NCI-H2196 treated with DMSO at 0.1 percent for 48 hours (cell line): ENCODE measurements around the gene DCAF6.

Source experiments
- DNase-seq: peaks from one replicate; lab custom pipeline; 2025; ENCODE audit not compliant: unreplicated experiment; lab: John Stamatoyannopoulos, UW

The DCAF6 gene

DNA sequence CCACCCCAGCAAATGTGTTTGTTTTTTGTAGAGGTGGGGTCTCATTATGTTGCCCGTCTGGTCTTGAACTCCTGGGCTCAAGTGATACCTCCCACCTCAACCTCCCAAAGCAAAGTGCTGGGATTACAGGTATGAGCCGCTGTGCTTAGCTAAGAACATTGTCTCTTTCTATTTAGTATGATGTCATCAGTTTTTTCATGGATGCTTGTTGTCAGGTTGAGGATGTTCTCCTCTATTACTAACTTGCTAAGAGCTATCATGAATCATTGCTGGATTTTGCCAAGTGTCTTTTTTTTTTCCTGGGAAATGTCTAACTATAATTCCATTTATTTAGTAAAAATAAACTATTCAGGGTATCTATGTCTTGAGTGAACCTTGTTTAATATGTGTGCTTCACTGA lies 19.4 kb downstream of the DCAF6 start:
- no peak for DNase-seq

DNA sequence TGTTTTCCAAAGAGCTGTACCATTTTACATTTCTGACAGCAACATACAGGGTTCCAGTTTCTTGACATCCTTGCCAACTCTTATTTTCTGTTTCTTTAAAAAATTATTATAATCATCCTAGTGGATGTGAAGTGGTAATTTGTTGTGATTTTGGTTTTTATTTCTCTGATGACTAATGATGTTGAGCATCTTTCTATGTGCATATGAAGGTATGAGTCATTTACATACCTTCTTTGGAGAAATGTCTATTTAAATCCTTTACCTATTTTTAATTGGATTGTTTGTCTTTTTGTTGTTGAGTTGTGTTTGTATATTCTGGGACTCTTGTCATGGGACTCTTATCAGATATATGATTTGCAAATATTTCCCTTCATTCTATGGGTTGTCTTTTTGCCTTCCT lies 21.2 kb downstream of the DCAF6 start:
- no peak for DNase-seq

DNA sequence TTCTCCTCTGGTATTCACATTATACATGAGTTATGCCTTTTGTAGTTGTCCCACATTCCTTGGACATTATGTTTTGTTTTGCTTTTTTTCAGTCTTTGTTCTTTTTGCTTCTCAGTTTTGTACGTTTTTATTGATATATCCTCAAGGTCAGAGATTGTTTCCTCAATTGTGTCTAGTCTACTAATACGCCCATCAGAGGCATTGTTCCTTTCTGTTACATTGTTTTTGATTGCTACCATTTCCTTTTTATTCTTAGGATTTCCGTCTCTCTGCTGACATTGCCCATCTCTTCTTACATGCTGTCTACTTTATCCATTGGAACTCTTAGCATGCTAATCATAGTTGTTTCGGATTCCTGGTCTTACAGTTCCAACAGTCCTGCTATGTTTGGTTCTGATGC lies 28.2 kb downstream of the DCAF6 start:
- no peak for DNase-seq

- DNase-seq: no peak
Observed at GRCh38 chr1:167966050-167966449, 29.6 kb downstream of the DCAF6 start.

DNA sequence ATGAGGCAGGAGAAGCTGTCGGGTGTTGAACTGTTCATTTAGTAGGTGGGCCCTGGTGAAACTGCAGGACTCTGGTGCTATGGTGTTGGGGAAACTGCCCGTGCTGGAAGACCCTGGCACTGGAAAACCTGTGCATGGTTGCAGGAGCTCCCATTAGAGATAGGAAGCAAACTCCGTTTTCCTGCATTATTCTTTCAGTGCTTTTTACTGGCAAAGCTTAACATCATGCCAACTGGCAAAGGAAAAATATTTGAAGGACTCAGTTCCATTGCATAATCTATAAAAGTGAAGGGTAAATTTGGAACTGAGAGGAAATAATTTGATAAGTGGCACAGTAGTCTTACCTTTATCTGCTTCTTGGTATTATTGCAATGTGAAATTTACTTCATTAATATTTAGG lies 32.1 kb downstream of the DCAF6 start:
- DNase-seq: no peak

GRCh38 chr1:167973832-167974231 lies 37.3 kb downstream of the DCAF6 start:
- DNase-seq: no peak

DNA sequence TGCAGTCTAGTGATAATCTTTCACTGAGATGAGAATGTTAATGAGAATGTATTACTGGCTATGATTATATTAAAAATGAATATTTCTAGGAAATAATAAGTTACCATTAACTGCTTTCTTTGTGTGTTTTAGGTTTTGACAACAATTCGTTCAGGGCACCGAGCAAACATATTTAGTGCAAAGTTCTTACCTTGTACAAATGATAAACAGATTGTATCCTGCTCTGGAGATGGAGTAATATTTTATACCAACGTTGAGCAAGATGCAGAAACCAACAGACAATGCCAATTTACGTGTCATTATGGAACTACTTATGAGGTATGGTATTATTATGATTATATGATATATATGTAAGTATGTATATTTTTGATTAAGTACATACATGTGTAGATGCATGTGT lies 38.2 kb downstream of the DCAF6 start:
- no peak for DNase-seq

DNA sequence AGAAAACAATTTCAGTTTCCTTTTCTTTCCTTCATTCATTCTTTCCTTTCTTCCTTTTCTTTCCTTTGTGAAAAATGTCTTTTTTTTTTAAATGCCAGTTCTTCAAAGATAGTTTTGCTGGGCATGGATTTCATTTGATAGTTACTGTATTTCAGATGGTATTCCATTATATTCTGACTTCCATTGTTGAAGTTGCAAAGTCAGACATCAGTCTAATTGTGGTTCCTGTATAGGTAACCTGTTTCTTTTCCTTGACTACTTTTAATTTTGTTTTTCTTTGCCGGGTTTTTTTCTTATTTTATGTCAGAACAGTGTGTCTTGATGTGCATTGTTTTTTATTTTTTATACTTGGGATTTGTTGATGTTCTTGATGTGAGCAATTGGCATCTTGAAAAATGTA lies 40.8 kb downstream of the DCAF6 start:
- no peak for DNase-seq

DNA sequence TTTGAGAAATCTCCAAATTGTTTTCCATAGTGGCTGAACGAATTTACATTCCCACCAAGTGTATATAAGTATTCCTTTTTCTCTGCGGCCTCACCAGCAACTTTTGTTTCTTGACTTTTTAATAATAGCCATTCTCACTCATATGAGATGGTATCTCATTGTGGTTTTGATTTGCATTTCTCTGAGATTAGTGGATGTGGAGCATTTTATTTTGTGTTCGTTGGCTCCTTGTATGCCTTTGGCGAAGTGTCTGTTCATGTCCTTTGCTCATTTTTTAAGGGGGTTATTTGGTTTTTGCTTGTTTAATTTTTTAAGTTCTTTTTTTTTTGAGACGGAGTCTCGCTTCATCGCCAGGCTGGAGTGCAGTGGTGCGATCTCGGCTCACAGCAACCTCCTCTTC lies 45.5 kb downstream of the DCAF6 start:
- no peak for DNase-seq

- no peak for DNase-seq
Observed at GRCh38 chr1:167983797-167984420, 47.4 kb downstream of the DCAF6 start.

DNA sequence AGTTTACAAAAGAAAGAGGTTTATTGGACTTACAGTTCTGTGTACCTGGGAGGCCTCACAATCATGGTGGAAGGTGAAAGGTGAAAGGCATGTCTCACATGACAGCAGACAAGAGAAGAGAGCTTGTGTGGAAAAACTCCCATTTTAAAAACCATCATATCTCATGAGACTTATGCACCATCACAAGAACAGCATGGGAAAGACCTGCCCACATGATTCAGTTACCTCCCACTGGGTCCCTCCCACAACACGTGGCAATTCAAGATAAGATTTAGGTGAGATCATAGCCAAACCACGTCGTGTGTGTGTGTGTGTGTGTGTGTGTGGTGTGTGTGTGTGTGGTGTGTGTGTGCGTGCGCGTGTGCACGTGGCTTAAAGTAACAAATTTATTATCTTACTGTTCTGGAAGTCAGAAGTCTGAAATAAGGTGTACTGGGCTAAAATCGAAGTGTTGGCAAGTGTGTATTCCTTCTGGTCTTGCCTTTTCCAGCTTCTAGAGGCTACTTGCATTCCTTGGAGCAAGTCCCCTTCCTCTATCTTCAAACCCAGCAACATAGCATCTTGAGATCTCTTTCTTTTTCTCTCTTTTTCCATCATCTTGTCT lies 48.5 kb downstream of the DCAF6 start:
- no peak for DNase-seq

DNA sequence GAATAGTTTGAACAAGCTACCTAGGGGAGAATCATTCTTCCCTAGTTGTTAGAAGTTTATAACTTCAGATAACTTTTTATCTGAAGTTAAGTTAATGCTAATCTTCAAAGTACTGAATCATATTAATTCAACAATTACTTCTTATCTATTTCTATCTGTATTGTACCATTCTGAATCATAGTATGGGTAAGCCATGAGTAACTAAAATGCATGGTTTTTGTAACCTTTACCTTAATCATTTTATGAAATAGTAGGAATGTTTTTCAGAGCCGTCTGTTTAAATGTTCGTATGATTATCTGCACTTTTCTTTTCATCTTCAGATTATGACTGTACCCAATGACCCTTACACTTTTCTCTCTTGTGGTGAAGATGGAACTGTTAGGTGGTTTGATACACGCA lies 50.7 kb downstream of the DCAF6 start:
- no peak for DNase-seq

DNA sequence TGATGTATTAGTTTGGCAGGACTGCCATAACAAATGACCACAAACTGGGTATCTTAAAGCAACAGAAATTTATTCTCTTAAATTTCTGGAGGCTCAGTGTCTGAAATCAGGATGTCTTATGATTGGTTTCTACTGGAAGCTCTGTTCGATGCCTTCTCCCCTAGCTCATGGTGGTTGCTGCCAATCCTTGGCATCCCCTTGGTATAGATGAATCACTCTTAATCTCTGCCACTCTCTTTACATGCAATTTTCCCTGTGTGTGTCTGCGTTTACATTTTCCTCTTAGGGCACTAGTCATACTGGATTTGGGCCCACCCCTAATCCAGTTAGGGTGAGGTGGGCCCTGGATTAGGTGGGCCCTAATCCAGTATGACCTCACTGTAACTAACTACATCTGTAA lies 55.1 kb downstream of the DCAF6 start:
- DNase-seq: no peak

DNA sequence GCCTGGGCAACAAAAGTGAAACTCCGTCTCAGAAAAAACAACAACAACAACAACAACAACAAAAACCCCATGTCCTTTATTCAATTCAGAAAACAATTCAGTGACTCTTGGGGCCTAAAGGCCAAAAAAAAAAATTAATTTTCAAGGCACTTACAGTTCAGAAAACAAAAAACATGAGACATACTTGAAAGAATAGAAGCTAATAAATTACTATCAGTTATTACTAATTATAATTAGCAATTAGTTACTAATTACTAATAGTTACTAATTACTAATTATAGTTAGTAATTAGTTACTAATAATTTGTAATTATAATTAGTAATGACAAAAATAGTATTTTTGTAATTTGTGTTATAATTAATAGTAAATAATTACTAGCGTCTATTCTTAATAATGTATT lies 57.2 kb downstream of the DCAF6 start:
- no peak for DNase-seq

DNA sequence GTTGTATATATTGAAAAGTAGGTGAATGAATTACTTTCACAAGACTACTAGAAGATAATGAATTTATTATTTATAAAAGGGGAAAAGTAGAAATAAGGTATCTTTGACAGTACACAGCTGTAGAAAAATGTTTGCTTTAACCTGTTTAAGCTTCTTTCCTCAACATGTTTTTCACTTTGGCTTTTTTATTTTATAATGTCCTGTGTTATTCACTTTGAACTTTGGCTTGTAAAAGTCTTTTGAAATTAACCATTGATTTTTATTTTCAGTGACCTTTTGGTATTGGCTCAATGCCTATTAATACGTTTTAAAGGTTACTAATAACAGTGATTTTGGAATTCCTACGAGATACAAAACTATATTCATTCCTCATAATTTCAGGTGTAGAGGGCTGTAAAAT lies 58.1 kb downstream of the DCAF6 start:
- no peak for DNase-seq

- DNase-seq: no peak
Observed at GRCh38 chr1:167995038-167995437, 58.6 kb downstream of the DCAF6 start.

DNA sequence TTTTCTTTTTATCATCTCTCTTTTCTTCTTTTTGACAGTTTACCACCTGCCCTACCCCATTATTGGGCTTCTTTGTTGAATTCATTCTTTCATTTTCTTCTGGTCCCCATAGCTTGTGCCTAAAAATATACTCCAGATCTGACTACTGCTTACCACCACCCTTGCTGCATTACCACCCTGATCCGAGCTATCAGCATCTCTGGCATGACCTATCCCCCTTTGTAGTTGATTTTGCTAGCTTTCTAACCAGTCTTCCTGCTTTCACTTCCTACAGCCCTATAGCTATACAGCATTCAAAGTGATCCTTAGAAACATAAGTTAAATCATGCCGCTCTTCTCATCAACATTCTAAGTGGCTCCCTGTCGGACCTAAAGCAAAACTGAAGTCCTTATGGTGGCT lies 59.8 kb downstream of the DCAF6 start:
- DNase-seq: no peak

DNA sequence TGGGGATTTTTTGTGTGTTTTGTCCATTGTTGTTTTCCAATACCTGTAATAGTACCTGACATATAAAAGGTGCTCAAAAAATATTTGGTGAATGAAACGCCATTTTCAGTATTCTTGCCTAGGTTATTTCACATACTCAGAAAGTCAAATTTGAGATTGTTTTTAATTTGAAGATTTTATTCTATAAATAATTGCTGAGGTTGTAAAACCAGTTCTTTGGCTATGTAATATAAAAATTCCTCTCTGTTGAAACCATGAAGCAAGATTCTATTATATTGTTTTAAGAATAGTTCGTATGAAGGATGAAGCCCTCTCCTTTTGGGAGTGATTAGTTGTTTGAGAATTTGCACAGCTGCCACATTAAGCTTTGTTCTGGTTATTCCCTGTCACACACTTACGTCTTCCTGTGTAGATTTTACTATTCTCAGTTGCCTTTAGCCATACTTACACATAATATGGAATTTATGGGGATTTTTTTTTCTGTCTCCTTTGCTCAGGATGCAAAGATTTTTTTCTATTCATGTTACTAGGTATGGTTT lies 60.6 kb downstream of the DCAF6 start:
- no peak for DNase-seq

DNA sequence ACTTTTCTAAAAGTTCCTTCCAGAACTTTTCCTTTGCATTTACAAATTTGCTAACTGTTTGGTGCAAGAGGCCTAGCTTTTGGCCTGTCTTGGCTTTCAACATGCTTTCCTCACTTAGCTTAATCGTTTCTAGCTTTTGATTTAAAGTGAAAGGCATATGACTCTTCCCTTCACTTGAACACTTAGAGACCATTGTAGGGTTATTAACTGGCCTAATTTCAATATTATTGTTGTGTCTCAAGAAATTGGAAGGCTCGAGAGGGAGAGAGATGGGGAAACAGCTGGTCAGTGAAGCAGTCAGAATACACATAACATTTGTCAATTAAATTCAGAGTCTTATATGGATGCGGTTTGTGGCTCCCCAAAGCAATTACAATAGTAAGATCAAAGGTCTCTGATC lies 63.4 kb downstream of the DCAF6 start:
- no peak for DNase-seq

DNA sequence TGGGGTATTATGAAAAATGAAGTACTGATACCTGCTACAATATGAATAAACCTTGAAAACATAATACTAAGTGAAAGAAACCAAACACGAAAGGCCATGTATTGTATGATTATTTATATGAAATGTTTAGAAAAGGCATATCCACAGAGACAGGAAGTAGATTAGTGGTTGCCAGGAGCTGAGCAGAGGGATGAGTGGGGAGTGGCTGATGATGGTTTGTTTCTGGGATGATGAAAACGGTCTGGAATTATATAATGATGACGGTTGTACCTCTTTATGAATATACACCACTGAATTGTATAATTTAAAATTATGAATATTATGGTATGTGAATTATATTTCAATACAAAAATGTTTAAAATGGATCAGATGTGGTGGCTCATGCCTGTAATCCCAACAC lies 64.2 kb downstream of the DCAF6 start:
- DNase-seq: no peak

DNA sequence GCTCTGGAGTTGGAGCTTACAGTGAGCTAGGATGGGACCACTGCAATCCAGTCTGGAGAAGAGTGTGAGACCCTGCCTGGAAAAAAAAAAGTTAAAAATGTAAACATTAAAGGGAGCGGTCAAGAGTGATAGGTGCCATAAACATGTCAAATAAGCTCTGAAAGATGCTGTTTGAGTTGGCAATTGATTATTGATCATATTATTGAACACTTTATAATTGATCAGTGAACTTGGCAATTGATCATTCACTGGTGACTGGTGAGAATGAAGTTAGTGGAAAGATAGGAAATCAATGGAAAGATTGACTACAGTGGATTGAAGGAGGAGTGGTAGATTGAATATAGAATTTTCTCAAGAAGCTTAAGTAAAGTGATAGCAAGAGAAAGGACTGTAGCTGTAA lies 64.7 kb downstream of the DCAF6 start:
- DNase-seq: no peak

DNA sequence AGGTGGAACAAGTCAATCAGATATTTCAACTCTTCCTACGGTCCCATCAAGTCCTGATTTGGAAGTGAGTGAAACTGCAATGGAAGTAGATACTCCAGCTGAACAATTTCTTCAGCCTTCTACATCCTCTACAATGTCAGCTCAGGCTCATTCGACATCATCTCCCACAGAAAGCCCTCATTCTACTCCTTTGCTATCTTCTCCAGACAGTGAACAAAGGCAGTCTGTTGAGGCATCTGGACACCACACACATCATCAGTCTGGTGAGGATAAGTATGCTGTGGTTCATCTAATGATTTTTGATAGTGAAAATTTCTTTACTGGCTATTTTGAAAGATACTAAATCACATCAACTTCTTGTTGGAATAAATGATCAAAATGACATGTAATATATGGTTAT lies 68.0 kb downstream of the DCAF6 start:
- DNase-seq: no peak

DNA sequence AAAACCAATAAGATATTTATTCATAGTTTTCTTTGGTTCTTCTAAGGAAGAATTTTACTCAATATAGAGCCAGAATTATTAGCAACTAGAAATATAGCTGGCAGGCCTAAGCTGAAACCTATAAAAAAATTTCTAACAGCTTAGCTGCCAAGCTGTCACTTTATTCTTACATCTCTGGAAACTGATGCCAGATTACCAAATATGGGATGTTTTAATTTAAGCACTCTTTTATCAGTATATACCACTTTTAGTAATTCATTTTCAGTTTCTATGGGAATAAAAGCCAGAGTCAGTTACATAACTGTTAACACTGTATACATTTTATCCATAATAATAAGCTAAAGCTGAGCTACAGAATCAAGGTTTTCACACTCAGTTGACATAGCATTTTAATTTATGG lies 69.0 kb downstream of the DCAF6 start:
- DNase-seq: no peak
